Measurements from ENCODE around the gene ATP5F1A.
"Not testable (repeated sequence)": the region's sequence is repeated elsewhere in the genome, so short reads cannot be mapped to it uniquely, and the experiment has no call there.

The ATP5F1A gene

DNA sequence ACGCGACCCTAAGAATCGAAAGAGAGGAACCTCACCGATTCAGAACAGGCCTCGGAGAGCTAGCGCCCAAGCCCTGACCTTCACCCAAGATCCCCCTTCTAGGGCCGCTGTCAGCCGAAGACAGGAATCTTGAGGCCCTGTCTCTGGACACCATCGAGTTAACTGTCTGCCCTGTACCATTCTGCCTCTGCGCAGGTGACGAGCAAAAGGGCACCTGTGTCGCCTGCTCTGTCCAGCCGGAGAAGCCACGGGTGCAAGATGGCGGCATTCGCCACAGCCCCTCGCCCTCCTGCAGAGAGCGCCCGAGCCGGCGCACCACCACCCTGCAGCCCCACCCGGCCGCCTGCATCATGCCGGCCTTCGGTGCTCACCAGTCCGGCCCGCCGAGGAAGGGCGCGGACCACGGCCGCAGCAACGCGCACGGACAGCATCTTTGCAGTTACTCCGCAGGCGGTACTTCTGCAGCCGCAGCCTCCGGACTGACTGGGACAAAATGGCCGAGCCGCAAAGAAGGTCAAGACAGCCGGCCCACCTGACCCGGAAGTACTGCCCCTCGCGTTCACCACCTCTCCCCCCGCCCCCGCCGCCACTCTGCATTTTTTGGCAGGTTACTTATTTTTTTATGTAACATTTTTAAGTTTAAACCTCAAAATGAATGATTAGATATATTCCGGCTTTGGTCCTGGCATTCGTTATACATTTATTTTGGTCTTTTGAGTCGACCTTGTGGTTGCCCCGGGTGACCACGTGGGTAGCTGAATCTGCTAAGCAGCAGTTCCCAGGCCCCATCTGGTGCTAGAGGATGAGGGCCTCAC is at the start of gene ATP5F1A:
Gene ATP5F1A (minus strand): TSS at position 496 of the 815 bp plus-strand sequence. CDS start 65 bp downstream, at position 431.
- peak; percentile 35 for DNase-seq (ENCODE audit: low read depth, low spot score)

DNA sequence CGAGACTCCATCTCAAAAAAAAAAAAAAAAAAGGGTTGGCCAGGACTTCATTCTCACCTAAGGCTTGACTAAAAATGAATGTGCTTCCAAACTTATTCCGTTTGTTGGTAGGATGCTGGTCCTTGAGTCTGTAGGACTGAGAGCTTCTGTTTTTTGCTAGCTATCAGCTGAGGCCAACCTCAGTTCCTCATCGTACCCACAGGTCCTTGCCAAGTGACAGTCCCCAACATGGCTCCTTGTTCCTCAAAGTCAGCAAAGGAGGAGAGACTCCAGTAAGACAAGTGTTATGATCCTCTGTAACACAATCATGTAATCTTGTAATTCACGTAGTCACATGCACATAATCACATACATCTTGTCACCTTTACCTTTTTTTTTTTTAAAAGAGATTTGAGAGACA is 43.1 kb upstream of the ATP5F1A start:
- DNase-seq (ENCODE audit: low read depth, low spot score) = no peak

DNA sequence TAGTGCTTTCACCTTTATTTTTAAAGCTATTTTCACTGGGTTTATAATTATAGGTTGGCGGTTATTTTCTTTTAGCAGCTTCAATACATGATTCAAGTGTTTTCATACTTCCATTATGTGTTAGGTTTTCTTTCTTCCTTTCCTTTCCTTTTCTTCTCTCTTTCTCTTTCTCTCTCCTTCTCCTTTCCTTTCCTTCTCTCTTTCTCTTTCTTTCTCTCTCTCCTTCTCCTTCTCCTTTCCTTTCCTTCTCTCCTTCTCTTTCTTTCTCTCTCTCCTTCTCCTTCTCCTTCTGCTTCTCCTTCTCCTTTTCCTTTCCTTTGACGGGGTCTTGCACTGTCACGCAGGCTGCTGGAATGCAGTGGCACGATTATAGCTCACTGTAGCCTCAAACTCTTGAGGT is 42.1 kb upstream of the ATP5F1A start:
- no peak for DNase-seq (ENCODE audit: low read depth, low spot score)

DNA sequence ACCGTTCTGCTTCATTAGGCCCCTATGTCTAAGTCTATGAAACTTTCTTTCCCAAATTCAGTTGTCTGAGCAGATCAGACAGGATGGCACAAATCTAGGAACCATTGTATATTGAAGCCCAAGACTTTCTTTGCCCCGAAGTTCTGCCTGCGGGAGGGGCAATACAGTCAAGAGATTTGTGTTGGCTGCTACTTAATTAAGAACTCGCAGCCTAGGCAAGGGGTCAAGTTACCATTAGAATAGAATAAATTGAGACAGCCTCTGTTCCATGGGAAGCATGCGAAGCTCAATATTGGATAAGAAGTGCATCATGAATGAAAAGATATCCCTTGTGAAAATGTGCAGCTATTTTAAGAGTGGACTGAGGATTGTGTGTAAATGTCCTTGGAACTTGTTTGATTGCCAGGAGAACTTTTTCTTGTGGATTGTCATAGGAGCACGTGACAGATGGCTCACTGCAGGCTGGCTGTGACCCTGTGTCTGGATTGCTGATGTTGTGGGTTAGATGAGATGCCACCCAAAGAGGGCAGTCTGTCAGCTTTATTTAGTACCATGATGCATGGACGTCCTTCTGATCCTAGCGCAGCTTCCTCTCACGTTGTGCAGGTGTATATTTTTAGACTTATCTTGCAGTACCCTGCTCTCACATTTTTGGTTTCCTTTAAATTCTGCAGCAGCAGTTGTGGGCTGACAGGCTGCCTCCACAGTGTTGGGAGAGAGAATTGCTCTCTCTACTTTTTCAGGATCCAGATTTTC is 37.0 kb upstream of the ATP5F1A start:
- DNase-seq (ENCODE audit: low read depth, low spot score) = no peak

DNA sequence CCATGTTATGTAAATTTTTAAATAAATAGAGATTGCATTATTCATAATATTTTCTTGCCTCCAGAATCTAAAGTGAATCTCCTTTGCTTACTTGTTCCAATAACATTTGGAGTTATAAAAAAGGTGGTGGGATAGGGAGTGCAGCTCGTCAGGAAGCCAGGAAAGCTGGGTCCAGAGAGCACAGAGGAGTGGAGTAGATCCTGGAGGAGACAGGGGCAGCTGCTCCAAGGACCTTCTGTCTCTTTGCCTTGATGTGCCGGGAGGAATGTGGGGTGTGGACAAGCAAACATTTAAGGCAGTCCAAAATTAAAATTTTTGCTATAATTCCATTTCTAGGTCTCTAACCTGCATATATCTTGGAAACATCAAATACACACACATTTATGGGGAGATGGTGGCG is 35.4 kb upstream of the ATP5F1A start:
- DNase-seq (ENCODE audit: low read depth, low spot score) = no peak

DNA sequence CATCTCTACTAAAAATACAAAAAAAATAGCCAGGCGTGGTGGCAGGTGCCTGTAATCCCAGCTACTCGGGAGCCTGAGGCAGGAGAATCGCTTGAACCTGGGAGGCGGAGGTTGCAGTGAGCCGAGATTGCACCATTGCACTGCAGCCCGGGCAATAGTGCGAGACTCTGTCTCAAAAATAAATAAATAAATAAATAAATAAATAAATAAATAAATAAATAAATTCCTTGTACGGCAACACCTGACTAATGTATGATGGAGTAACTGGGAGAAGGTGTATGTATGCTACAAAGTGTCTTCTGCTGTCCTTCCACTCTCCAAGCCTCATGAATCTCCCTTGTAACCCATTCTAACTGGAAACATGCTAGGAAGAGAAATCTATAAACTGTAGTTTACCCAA is 32.5 kb upstream of the ATP5F1A start:
- not testable (repeated sequence) for DNase-seq (ENCODE audit: low read depth, low spot score)

DNA sequence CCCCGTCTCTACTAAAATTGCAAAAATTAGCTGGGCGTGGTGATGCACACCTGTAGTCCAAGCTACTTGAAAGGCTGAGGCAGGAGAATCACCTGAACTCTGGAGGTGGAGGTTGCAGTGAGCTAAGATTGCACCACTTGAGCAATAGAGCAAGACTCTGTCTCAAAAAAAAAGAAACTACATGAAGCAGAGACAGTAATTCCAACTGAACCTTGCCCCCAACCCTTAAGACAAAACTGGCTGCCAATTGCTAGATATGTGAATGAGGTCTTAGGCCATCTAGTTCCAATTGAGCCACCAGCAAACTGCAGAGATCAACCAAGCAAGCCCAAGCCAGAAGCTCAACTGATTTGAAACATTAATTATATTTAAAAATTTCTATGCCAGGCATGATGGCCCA is 32.0 kb upstream of the ATP5F1A start:
- DNase-seq (ENCODE audit: low read depth, low spot score) = no peak

DNA sequence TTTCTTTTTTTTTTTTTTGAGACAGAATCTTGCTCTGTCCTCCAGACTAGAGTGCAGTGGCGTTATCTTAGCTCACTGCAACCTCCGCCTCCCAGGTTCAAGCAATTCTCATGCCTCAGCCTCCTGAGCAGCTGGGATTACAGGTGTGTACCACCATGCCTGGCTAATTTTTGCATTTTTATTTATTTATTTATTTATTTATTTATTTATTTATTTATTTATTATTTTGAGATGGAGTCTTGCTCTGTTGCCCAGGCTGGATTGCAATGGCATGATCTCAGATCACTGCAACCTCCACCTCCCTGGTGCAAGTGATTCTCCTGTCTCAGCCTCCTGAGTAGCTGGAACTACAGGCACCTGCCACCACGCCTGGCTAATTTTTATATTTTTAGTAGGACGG is 28.5 kb upstream of the ATP5F1A start:
- DNase-seq (ENCODE audit: low read depth, low spot score) = not testable (repeated sequence)

DNA sequence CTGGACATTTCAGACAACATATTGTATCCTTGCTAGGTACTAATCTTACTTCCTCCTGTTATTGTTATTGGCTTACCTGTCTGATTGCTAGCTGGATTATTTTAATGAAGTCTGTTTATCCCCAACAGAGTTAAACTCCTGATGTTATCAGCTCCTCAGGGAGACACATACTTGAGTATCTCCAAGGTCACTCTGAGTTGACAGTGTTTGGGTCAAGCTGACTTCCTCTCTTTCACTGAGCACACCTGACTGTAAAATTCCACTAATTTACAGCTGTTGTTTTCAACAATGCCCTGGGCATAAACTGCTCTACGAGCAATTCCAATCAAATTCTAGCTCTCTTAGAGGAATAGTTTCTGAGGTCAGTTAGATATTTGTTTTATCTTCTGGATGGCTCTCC is 15.7 kb upstream of the ATP5F1A start:
- no peak for DNase-seq (ENCODE audit: low read depth, low spot score)

DNA sequence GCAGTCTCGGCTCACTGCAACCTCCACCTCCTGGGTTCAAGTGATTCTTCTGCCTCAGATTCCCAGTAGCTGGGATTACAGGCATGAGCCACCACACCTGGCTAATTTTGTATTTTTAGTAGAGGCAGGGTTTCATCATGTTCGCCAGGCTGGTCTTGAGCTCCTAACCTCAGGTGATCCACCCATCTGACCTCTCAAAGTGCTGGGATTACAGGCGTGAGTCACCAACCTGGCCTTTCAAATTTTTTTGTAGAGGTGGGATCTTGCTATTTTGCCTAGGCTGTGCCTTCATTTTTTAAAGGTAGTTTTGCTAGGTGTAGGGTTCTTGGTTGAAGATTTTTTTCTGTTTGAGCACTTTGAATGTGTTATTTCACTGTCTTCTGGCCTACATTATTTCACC is 12.3 kb upstream of the ATP5F1A start:
- DNase-seq (ENCODE audit: low read depth, low spot score) = no peak

DNA sequence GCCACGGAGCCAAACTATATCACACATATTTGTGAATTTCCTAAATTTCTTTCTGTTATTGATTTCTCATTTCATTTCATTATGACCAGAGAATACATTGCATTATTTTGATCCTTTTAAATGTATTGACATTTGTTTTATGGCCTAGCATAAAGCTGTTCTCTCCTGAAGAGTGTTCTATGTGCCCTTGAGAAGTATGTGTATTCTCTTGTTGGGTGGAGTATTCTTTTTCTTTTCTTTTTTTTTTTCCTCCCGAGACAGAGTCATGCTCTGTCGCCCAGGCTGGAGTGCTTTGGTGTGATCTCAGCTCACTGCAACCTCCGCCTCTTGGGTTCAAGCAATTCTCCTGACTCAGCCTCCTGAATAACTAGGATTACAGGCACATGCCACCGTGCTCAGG is 11.3 kb upstream of the ATP5F1A start:
- no peak for DNase-seq (ENCODE audit: low read depth, low spot score)

DNA sequence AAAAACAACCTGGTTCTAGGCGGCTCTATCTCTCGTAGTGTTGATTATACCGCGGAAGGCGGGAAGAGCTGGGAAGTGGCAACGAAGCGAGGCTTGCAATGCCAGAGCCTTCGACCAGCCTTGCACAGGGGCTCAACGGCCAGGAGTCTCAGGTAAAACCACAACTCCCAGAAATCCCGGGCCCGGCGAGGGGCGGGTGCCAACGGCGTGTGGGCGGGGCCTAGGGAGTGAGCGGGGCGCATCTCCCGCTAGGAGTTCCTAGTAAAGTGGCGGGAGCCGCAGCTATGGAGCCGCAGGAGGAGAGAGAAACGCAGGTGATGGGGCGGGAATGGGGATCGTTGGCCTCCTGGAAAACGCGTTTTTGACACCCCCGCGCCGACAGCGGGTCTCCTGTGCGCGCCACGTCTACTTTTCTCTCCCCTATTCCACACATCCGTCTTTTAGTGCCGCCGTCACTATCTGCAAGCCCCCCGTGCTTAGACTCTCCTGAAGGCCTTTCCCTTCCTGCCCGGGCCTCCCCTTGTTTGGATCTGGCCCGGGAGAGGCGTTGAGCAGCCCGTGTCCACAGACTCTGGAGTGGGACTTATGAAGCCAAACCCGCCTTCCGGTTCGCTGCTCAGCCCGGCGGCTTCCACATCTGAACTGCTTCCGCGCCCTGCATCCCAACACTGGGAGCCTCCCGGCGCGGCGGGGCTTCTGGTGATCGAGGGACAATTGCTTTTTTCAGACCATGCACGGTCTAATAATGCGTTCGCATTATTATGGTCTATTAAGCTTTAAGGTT is 6.2 kb upstream of the ATP5F1A start, which contains the start of gene HAUS1:
Gene HAUS1 (plus strand): TSS at position 258 of the 784 bp plus-strand sequence. CDS start 27 bp downstream, at position 285.
- peak; percentile 70 for DNase-seq (ENCODE audit: low read depth, low spot score)

DNA sequence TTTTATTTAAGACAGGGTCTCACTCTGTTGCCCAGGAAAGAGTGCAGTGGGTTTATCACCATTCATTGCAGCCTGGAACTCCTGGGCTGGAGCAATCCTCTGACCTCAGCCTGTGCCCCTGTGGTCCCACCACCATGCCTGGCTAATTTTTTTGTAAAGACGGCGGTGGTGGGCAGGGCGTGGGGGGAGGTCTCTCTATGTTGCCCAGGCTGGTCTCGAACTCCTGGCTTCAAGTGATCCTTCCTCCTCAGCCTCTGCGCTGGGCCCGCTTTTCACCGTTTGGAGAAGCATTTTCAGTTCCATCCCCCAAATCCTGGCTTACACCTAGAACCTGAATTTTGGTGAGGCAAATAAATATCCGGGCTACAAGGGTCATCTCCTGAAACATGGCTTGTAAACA is 1.4 kb upstream of the ATP5F1A start:
- no peak for DNase-seq (ENCODE audit: low read depth, low spot score)

DNA sequence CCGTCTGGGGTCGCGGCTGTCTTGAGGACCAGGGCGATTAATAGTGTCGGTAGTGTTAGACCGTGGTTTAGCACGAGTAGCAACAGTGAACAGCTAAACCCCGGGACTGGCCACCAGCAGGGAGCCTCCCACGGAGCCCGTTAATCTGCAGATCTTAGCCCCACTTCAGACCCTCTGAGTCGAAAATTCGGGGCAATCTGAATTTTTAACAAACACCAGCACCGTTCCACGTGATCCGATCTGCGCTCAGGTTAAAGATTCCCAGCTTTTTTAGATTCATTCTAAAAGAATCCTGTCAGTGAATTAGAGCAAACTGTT is 479 bp upstream of the ATP5F1A start:
- DNase-seq (ENCODE audit: low read depth, low spot score) = no peak

DNA sequence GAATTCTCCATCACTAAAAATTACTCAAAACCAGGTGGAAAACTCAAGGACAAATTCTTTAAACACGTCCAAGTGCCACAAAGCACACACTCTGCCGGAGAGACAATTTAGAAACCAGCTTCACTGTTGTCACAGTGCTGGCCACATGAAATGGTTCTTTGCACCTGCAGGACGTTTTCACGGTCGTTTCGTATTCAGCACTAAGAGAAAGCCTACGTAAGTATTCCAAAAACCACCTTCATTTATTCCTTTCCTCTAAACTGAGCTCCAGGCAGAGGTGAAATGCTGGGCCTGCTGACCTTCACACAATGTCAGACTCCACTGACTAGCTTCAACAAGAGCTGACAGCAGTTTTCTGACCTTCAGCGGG is 680 bp downstream of the ATP5F1A start:
- DNase-seq (ENCODE audit: low read depth, low spot score) = no peak

DNA sequence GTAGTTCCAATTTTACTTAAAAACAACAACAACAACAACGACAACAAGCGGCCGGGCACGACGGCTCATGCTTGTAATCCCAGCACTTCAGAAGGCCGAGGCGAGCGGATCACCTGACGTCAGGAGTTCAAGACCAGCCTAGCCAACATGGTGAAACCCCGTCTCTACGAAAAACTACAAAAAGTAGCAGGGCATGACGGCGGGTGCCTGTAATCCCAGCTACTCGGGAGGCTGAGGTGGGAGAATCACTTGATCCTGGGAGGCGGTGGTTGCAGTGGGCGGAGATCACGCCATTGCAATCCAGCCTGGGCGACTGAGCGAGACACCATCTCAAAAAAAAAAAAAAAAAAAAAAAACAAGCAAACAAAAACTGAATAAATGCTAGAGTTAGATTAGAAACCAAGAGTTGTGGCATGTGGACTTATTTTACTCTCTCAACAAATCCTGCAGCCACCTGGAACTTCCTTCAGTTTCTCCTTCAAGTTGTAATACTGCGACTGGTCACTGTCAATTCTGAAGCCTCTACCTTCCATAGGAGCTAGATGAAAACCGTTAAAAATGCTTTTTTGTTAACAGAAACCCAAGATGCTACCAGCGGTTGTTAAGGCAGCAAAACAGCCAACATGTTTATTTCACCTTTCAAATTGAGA is 1.3 kb downstream of the ATP5F1A start:
- DNase-seq (ENCODE audit: low read depth, low spot score) = no peak

DNA sequence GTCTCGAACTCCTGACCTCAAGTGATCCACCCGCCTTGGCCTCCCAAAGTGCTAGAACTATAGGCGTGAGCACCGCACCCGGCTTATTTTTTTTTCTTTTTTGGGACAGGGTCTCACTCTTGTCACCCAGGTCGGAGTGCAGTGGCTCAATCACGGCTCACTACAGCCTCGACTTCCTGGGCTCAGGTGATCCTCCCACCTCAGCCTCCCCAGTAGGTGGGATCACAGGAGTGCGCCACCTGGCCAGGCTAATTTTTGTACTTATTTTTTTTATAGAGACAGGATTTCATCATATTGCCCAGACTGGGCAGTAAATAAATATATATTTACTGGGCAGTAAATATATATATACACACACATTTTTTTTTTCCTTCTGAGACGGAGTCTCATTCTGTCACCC is 2.6 kb downstream of the ATP5F1A start:
- DNase-seq (ENCODE audit: low read depth, low spot score) = no peak

DNA sequence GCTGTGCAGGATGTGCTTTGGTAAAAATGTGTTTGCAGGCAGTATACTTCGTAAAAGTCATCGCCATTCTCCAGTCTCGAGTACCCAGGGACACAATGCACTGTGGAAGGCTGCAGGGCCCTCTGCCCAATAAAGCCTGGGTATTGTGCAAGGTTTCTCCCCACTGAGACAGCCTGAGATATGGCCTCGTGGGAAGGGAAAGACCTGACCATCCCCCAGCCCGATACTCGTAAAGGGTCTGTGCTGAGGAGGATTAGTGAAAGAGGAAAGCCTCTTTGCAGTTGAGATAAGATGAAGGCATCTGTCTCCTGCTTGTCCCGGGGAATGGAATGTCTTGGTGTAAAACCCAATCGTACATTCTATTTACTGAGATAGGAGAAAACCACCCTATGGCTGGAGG is 9.6 kb downstream of the ATP5F1A start:
- not testable (repeated sequence) for DNase-seq (ENCODE audit: low read depth, low spot score)

DNA sequence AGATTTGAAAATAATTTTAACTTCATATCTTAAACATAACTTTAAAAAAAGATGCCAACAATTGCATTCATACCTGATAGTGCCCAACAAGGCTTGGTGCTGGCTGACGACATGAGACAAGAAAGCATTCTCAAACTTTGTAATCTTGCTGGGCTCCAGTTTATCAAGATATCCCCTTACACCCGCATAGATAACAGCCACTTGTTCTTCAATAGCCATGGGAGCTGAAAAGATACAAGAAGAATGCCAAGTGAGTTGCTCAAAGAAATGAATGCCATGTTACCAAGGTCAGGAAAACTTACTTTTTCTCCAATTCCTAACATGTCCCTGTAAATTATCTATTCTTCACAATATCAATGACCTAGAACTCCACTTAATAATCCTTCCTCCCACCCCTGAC is 13.7 kb downstream of the ATP5F1A start:
- DNase-seq (ENCODE audit: low read depth, low spot score) = no peak

DNA sequence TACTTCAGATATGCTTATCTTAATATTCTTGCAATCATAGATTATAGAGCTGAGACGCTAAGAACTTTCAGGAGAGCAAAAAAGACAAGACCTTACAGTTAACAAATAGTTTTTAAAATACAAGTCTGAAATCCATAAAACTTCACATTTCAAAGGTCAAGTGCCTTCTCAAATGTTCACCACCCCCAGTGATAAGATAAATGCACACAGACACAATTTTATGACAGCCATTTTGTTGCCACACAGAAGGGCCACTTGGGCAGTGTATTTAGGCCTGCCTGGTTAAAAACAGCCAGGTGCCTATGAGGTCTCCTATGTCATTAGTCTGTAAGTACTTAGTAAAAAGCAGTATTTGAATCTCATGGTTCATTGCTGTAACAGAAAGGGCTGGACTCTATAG is 17.9 kb downstream of the ATP5F1A start:
- DNase-seq (ENCODE audit: low read depth, low spot score) = no peak

DNA sequence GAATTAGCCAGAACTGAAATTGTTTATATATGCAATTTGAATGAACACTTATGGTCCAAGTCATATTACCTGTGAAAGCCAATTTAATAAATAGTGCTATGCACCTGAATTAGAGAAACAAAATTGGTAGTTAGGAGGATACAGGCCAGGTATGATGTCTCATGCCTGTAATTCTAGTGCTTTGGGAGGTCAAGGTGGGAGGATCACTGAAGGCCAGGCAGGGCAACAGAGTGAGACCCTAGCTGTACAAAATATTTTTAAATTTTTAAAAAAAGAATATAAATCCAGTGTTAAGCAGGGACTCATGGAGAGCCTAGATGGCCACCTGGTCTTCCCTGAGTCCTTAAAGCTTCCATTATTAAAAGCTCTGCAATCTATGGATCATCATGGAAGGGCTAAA is 18.8 kb downstream of the ATP5F1A start:
- DNase-seq (ENCODE audit: low read depth, low spot score) = no peak

Data from iPS DF 19.7 (cell line).